HUES64 (cell line): ENCODE measurements around the gene KRTAP10-11.
"Not testable (repeated sequence)": the region's sequence is repeated elsewhere in the genome, so short reads cannot be mapped to it uniquely, and the experiment has no call there.

Source experiments
- H3K27ac ChIP-seq: 2 replicates; pipeline ENCODE4 v1.7.0; 2013; ENCODE audit warnings: low read depth, low read length, inconsistent platforms
- H3K27me3 ChIP-seq: 2 replicates; pipeline ENCODE4 v1.6.1; 2013; ENCODE audit warnings: mild to moderate bottlenecking, low read length; ENCODE audit not compliant: insufficient read depth
- H3K36me3 ChIP-seq: 2 replicates; pipeline ENCODE4 v1.6.1; 2013; ENCODE audit warnings: mild to moderate bottlenecking, low read length; ENCODE audit not compliant: insufficient read depth
- H3K4me1 ChIP-seq: 2 replicates; pipeline ENCODE4 v1.6.1; 2013; ENCODE audit warnings: mild to moderate bottlenecking, low read length, moderate library complexity; ENCODE audit not compliant: insufficient read depth
- H3K4me3 ChIP-seq: 2 replicates; pipeline ENCODE4 v1.5.1; 2013; ENCODE audit warnings: mild to moderate bottlenecking, low read length, moderate library complexity
- H3K9ac ChIP-seq: 2 replicates; pipeline ENCODE4 v1.6.1; 2013; ENCODE audit warnings: mild to moderate bottlenecking, low read depth, low read length
- H3K9me3 ChIP-seq: 2 replicates; pipeline ENCODE4 v1.6.1; 2013; ENCODE audit warnings: low read depth, low read length; ENCODE audit not compliant: insufficient read depth
- WGBS: fragments of 150-250, 120-280 bp; methylation state at CpG from one replicate; pipeline ENCODE4 v1.1.7; 2013; ENCODE audit warnings: missing lambda C conversion rate; 5-methylcytosine and 5-hydroxymethylcytosine counted together

Gene KRTAP10-11

DNA sequence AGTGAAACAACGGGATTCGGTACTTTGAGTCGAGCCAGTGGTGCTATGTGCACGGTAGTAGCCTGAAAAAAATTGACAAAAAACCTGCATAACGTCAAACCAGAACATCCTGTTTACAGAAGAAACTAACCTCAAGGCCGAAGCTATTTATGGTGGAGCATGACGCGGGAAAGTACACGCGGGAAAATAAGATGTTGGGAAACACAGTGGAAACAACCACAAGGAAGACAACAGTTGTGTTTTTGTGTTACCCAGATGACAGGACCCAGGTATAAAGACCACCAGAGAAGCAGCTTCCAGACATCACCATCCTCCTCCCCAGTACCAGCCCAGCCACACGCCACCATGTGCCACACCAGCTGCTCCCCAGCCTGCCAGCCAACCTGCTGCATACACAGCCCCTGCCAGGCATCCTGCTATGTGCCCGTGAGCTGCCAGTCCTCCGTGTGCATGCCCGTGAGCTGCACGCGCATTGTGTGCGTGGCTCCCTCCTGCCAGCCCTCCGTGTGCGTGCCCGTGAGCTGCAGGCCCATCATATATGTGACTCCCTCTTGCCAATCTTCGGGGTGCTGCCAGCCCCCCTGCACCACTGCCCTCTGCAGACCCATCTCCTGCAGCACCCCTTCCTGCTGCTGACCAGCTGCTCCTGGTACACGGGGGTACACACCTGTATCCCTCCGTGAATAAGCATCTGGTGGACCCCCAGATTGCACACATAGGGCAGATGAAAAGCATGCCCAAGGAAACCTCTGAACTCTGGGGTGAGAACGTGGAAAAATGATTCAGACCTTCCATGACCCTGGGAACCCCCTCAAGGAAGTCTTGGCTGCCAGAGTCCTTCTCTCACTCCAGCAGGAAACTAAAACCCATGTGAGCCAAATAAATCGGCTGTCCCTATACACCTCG is 11.7 kb downstream of the KRTAP10-11 start, which contains the start of gene KRTAP12-3:
KRTAP12-3 (plus strand) TSS at position 298 of the 906 bp plus-strand sequence; CDS start at position 346, 48 bp downstream.
- no peaks in the 10 kb centered on the region for H3K27me3 ChIP-seq
- H3K27ac ChIP-seq, result no peak within 1 kb of the TSS
- no peak within 1 kb of the TSS for H3K4me3 ChIP-seq
- H3K4me1 ChIP-seq, result peaks cover 25% of the 10 kb centered on the region
- H3K36me3 ChIP-seq, result no peaks in the 10 kb centered on the region
- H3K9ac ChIP-seq, result no peak within 1 kb of the TSS
- no peaks in the 10 kb centered on the region for H3K9me3 ChIP-seq
- 94% methylated on average over 26 of the region's 26 CpGs for WGBS

DNA sequence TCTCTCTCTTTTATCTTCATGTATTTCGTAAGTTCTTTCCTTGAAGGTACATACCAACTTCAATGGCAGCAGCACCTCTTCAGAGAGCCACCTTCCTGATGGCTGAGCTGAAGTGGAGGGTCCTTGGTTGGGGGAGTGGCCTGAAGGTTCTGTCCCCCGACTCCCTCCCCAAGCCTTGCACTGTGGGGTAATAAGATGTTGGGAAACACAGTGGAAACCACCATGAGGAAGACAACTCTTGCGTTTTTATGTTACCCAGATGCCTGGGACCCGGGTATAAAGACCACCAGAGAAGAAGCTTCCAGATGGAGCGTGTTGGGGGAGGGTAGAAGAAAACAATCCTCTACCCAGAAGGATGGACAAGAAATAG is 12.3 kb downstream of the KRTAP10-11 start:
- Histone ChIP-seq H3K27ac (no peak overlapping the region), H3K27me3 (no peaks in the 10 kb centered on the region), H3K9me3 (no peaks in the 10 kb centered on the region), H3K36me3 (no peaks in the 10 kb centered on the region), H3K4me3 (no peak overlapping the region), H3K9ac (no peak overlapping the region), H3K4me1 (peaks cover 25% of the 10 kb centered on the region)
- 94% methylated on average over 5 of the region's 5 CpGs for WGBS

DNA sequence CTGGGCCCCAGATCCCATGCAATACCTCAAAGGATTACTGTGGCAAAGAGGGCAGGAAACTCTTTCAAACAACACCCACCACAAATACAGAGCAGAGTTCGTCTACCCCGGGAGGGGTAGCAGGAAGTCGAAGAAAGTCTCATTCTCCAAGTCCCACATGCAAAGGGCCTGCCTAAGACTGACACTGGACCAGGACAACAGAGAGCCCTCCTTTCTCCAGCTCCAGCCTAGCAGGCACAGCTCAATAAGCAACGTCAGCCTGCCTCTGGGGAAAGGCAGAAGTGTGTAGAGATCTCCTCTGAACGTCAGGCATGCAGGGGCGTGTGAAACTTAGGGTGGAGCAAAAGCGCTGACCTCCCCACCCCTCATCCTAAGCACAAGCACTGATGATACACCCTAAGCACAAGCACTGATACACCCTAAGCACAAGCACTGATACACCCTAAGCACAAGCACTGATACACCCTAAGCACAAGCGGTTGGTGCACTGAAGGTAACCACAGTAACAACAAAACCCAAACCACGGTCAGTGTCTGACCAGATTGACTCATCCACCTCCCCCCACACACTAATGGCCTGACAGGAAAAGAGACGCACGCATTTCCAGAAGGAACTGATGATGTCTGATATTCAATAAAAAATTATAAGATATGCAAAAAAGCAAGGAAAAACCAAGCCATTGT is 12.8 kb downstream of the KRTAP10-11 start:
- peaks cover 25% of the 10 kb centered on the region for H3K4me1 ChIP-seq
- no peak overlapping the region for H3K9ac ChIP-seq
- H3K27ac ChIP-seq, result no peak overlapping the region
- 74% methylated on average over 9 of the region's 11 CpGs for WGBS
- no peaks in the 10 kb centered on the region for H3K27me3 ChIP-seq
- no peaks in the 10 kb centered on the region for H3K36me3 ChIP-seq
- H3K9me3 ChIP-seq, result no peaks in the 10 kb centered on the region
- no peak overlapping the region for H3K4me3 ChIP-seq

DNA sequence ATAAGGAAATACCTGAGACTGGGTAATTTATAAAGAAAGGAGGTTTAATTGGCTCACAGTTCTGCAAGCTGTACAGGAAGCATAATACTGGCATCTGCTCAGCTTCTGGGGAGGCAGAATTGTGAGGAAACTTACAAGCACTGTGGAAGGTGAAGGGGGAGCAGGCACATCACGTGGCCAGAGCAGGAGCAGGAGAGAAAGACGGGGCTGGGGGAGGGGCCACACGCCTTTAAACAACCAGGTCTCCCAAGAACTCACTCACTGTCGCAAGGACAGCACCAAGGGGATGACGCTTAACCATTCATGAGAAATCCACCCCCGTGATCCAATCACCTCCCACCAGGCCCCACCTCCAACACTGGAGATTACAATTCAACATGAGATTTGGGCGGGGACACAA is 15.4 kb downstream of the KRTAP10-11 start:
- not testable (repeated sequence) for H3K9me3 ChIP-seq, H3K27me3 ChIP-seq, H3K9ac ChIP-seq, H3K4me3 ChIP-seq, H3K36me3 ChIP-seq, H3K27ac ChIP-seq
- H3K4me1 ChIP-seq, result peaks cover 25% of the 10 kb centered on the region
- 36% methylated on average over 6 of the region's 7 CpGs for WGBS

DNA sequence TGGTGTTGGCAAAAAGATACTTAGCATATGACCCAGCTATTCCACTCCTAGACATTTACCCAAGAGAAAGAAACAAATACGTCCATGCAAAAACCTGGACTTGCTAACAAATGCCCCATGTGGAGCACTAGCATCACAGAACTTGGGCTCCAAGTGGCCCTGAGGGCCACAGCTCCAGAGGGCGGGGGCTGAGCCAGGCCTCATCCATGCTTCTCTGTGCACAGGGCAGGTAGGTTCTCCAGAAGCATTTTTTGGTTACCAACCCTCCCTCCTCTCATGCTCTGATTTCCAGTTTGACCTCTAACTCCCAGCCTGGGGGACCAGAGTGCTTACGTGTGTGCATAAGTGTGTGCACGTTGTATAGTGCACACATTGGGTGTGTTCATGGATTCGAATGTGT is 18.5 kb downstream of the KRTAP10-11 start:
- Histone ChIP-seq H3K27me3 (no peaks in the 10 kb centered on the region), H3K27ac (no peak overlapping the region), H3K9me3 (peaks cover 5% of the 10 kb centered on the region; the same call in 1 of the 2 replicates), H3K4me1 (peaks cover 12% of the 10 kb centered on the region), H3K36me3 (no peaks in the 10 kb centered on the region), H3K9ac (no peak overlapping the region), H3K4me3 (no peak overlapping the region)
- WGBS, result 93% methylated on average over 5 of the region's 5 CpGs

DNA sequence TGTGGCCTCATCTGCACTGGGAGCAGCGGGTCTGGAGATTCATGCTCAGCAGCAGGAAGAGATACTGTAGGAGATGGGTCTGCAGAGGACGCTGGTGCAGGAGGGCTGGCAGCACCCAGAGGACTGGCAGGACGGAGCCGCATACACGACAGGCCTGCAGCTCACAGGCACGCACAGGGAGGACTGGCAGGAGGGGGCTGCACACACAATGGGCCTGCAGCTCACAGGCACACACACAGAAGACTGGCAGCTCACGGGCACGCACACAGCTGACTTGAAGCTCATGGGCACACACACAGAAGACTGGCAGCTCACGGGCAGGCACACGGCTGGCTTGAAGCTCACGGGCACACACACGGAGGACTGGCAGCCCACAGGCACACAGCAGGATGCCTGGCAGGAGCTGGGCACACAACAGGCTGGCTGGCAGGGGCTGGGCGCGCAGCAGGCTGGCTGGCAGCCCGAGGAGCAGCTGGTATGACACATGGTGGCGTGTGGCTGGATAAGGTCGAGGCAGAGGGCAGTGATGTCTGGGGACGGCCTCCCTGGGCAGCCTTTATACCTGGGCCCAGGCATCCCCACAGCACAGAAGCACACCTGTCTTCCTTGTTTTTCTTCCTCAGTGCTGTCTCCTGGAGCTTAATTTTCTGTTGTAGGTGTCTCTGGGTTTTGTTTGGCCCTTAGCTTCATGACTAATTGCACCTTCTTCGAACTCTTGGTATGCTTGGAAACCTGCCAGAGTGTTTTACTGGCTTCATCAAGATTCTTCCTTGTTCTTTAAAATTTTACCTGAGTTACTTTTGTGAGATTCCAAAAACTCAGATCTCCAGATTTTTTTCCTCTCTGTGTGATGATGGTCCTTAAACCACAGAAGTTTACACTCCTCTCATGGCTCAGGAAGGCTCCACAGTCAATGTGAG is 20.4 kb downstream of the KRTAP10-11 start, which contains the start of gene KRTAP12-2:
KRTAP12-2 (minus strand) TSS at position 527 of the 920 bp plus-strand sequence; CDS start at position 486, 41 bp downstream.
- WGBS, result 89% methylated on average over 19 of the region's 19 CpGs
- no peak within 1 kb of the TSS for H3K9ac ChIP-seq
- no peaks in the 10 kb centered on the region for H3K27me3 ChIP-seq
- H3K27ac ChIP-seq, result no peak within 1 kb of the TSS
- H3K36me3 ChIP-seq, result no peaks in the 10 kb centered on the region
- peaks cover 24% of the 10 kb centered on the region for H3K9me3 ChIP-seq
- H3K4me3 ChIP-seq, result no peak within 1 kb of the TSS
- H3K4me1 ChIP-seq, result no peaks in the 10 kb centered on the region

DNA sequence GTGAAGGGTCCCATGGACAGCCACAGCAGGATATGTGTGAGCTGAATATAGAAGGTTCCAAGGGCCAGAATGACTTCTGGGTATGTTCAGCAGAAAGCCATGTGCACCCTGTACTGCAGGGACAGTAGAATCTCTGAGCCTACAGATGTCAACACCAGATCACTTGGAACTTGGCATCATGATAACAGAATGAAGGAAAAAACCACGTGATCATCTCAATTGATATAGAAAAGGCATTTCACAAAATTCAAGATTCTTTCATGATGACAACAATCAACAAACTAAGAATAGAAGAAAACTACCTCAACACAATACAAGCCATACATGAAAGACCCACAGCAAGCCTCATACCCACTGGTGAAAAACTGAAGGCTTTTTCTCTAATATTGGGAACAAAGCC is 21.4 kb downstream of the KRTAP10-11 start:
- 100% methylated on average over 1 of the region's 1 CpG for WGBS
- Histone ChIP-seq H3K4me3 (no peak overlapping the region), H3K9ac (no peak overlapping the region), H3K27ac (no peak overlapping the region), H3K9me3 (peaks cover 29% of the 10 kb centered on the region), H3K36me3 (no peaks in the 10 kb centered on the region), H3K4me1 (no peaks in the 10 kb centered on the region), H3K27me3 (no peaks in the 10 kb centered on the region)

DNA sequence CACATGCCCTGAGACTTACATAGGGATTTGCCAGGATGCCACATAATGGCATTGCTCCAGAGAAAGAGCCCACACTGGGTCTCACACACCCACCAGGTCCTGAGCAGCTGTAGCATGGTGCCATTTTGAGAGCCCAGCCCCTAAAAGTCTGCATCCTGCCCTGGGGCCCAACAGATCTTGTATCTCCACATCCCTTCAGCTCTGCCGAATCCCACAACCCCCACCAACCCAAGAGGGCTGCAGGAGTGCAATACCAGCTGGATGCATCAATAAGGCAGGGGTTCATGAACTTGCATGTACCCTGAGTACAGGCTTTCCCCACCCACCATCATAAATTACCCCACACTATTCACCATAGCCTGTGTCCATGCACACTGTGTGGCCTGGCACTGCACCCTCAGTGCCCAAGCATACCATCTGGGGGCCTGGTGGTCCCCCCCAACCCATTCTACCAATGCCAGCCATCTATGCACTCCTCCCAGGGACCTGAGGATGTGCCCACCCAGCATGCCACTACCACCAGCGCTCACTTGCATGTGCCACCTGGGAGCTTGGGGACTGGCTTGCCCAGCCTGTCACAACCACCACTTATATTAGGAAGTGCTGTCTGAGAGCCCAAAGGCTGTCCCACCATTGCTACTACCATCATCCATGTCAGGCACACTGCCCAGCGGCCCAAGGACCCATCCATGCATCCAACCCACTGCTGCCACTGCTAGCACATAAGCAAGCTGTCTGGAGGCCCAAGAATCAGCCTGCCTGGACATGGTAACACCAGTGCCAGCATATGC is 24.6 kb downstream of the KRTAP10-11 start:
- no peak overlapping the region for H3K27ac ChIP-seq
- WGBS, result 92% methylated on average over 3 of the region's 3 CpGs
- H3K9ac ChIP-seq, result no peak overlapping the region
- no peaks in the 10 kb centered on the region for H3K4me1 ChIP-seq
- H3K36me3 ChIP-seq, result no peaks in the 10 kb centered on the region
- H3K27me3 ChIP-seq, result no peaks in the 10 kb centered on the region
- H3K4me3 ChIP-seq, result no peak overlapping the region
- peaks cover 35% of the 10 kb centered on the region for H3K9me3 ChIP-seq

DNA sequence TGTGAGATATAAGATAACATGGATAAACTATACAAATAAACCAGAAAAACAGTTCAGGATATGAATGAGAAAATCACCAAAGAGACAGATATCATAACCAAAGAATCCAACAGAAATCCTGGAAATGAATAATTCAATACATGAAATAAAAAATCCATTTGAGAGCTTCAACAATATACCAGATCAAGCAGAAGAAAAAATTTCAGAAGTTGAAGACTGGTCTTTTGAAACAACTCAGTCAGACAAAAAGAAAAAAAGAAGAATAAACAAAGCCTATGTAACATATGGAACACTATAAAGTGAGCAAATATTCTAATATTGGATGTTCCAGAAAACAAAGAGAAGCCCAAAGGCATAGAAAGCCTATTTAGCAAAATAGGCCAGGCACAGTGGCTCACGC is 25.7 kb downstream of the KRTAP10-11 start:
- WGBS, result 100% methylated on average over 1 of the region's 1 CpG
- peaks cover 35% of the 10 kb centered on the region for H3K9me3 ChIP-seq
- H3K4me1 ChIP-seq, result no peaks in the 10 kb centered on the region
- H3K36me3 ChIP-seq, result no peaks in the 10 kb centered on the region
- no peaks in the 10 kb centered on the region for H3K27me3 ChIP-seq
- no peak overlapping the region for H3K27ac ChIP-seq
- H3K4me3 ChIP-seq, result no peak overlapping the region
- no peak overlapping the region for H3K9ac ChIP-seq

DNA sequence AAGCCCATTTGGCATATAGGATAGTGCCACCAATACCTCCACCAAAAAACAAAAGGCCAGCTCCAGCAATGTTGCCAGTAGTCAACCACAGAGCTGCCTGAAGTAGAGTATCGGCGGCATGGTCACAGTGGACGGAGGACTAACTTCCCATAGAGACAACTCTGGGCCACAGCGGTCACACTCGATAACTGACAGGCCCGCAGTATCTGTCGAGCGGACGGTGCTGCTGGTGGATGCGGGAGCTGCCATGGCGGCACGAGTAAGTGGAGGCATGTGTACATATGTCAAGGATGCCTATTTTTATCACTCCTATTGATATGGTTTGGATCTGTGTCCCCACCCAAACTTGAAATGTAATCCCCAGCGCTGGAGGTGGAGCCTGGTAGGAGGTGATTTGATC is 31.7 kb downstream of the KRTAP10-11 start:
- Histone ChIP-seq H3K4me1 (no peaks in the 10 kb centered on the region), H3K36me3 (no peaks in the 10 kb centered on the region), H3K9me3 (0 out of 2 replicates have a peak, but pooled peaks cover 6% of the 10 kb centered on the region), H3K27ac (no peak overlapping the region), H3K27me3 (no peaks in the 10 kb centered on the region), H3K4me3 (no peak overlapping the region), H3K9ac (no peak overlapping the region)
- WGBS, result 93% methylated on average over 13 of the region's 13 CpGs
